Pons (tissue), 1 donor: ENCODE data around the gene ATP5PO.
"Not testable (repeated sequence)": the region's sequence is repeated elsewhere in the genome, so short reads cannot be mapped to it uniquely, and the experiment has no call there.

Experiments
- DNase-seq: peaks from one replicate; pipeline ENCODE4 v3.0.0-alpha.2; 2016; ENCODE audit warnings: low spot score

Gene ATP5PO

GRCh38 chr21:33866826-33867225, 48.8 kb downstream of the ATP5PO start:
- no peak for DNase-seq

- no peak for DNase-seq
These were observed 49.5 kb downstream of the ATP5PO start for GRCh38 chr21:33865996-33866575.

- no peak for DNase-seq
These were observed 50.4 kb downstream of the ATP5PO start for GRCh38 chr21:33865176-33865575.

- no peak for DNase-seq
These were observed 51.5 kb downstream of the ATP5PO start for GRCh38 chr21:33864150-33864549.

GRCh38 chr21:33863191-33863590, 52.4 kb downstream of the ATP5PO start:
- not testable (repeated sequence) for DNase-seq

GRCh38 chr21:33861125-33861524, 54.5 kb downstream of the ATP5PO start:
- DNase-seq: no peak

- no peak for DNase-seq
These were observed 55.2 kb downstream of the ATP5PO start for GRCh38 chr21:33860332-33860879.

- no peak for DNase-seq
These were observed 56.1 kb downstream of the ATP5PO start for GRCh38 chr21:33859373-33860102.

GRCh38 chr21:33858667-33859372, 56.8 kb downstream of the ATP5PO start:
- no peak for DNase-seq

GRCh38 chr21:33857846-33858666, 57.5 kb downstream of the ATP5PO start:
- no peak for DNase-seq

- no peak for DNase-seq
These were observed 58.6 kb downstream of the ATP5PO start for GRCh38 chr21:33856893-33857527.

- DNase-seq: no peak
These were observed 60.4 kb downstream of the ATP5PO start for GRCh38 chr21:33855190-33855589.

GRCh38 chr21:33854604-33855003, 61.0 kb downstream of the ATP5PO start:
- no peak for DNase-seq
